Measurements from ENCODE around the gene DUSP2.

The DUSP2 gene

DNA sequence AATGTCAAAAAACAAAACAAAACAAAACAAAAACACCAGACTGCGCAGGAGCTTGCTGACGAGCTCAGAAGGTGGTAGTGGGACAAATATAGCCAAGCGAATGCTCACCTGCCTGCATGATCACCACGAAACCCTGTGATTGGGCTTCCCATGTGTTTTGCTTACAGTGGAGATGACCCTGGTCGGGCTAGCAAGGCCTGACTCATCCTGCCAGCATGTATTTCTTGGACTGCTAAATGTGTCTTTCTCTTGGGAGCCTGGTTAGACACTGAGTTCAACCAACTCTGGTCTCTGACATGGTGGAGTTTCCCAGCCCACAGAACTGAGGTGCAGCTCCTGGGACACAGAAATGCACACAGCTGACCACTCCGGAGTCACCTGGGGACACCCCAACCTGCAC lies 30.7 kb upstream of the DUSP2 start:
- Histone ChIP-seq H3K27me3 (no peaks in the 10 kb centered on the region), H3K36me3 (no peaks in the 10 kb centered on the region), H3K4me3 (ENCODE audit: low read depth, low read length) (no peak overlapping the region), H3K9me3 (no peaks in the 10 kb centered on the region), H3K4me1 (peaks cover 3% of the 10 kb centered on the region; the same call in 1 of the 2 replicates)
- TF ChIP-seq, protein P1, sequence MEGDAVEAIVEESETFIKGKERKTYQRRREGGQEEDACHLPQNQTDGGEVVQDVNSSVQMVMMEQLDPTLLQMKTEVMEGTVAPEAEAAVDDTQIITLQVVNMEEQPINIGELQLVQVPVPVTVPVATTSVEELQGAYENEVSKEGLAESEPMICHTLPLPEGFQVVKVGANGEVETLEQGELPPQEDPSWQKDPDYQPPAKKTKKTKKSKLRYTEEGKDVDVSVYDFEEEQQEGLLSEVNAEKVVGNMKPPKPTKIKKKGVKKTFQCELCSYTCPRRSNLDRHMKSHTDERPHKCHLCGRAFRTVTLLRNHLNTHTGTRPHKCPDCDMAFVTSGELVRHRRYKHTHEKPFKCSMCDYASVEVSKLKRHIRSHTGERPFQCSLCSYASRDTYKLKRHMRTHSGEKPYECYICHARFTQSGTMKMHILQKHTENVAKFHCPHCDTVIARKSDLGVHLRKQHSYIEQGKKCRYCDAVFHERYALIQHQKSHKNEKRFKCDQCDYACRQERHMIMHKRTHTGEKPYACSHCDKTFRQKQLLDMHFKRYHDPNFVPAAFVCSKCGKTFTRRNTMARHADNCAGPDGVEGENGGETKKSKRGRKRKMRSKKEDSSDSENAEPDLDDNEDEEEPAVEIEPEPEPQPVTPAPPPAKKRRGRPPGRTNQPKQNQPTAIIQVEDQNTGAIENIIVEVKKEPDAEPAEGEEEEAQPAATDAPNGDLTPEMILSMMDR (IDR thresholded peaks at IDR 0.05; ENCODE audit: low read depth, low read length): no peak
- no peak for DNase-seq

DNA sequence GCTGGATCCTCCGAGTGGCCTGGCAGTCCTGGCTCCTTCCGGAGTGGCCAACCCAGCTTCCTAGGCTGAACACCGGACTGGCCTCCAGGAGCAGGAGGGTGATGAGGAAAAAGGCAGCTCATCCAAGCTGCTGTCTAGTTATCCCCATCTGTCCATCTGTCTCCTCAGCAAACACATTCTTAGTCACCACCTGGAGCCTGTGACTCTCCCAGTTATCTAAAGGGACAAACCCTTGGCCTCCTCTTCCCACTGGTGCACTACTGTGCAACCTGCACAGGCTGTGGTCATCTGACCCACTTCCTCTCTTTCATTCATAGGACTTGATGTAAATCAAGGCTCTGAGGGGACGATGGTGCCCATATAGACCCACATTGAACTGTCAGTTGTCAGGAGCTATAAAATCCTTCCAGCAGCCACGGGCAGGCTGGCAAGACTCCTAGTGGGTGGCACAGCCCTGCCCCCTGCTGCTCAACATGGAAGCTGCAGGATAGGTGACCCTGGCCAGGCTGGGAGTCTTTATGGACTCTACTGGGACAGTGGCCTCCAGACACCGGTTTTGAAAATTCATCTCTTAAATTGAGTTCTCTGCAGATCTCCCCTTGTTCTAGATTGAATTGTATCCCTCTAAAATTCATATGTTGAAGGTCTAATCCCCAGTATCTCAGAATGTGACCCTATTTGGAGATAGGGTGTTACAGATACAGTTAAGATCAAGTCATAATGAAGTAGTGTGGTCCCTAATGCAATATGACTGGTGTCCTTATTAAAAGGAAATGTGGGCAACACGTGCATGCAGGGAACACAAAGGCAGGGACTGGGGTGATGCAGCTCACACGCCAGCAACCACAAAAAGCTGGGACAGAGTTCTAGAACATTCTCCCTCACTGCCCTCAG lies 29.3 kb upstream of the DUSP2 start:
- TF ChIP-seq, protein P1 (IDR thresholded peaks at IDR 0.05; ENCODE audit: low read depth, low read length): peak; percentile 81
- no peaks in the 10 kb centered on the region for H3K36me3 ChIP-seq
- H3K4me1 ChIP-seq: peaks cover 3% of the 10 kb centered on the region; the same call in 1 of the 2 replicates
- no peak overlapping the region for H3K4me3 ChIP-seq (ENCODE audit: low read depth, low read length)
- DNase-seq: peak; percentile 74
- no peaks in the 10 kb centered on the region for H3K27me3 ChIP-seq
- no peaks in the 10 kb centered on the region for H3K9me3 ChIP-seq

DNA sequence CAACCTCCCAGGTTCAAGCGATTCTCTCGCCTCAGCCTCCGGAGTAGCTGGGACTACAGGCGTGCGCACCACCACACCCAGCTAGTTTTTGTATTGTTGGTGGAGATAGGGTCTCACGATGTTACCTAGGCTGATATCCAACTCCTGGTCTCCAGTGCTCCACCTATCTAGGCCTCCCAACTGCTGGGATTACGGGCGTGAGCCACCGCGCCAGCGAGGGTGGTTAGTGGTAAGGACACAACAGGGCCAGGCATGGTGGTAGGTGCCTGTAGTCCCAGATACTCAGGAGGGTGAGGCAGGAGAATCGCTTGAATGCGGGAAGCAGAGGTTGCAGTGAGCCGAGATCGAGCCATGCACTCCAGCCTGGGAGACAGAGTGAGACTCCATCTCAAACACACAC lies 26.6 kb upstream of the DUSP2 start:
- Histone ChIP-seq H3K4me3 (ENCODE audit: low read depth, low read length) (no peak overlapping the region), H3K9me3 (no peaks in the 10 kb centered on the region), H3K27me3 (no peaks in the 10 kb centered on the region), H3K36me3 (no peaks in the 10 kb centered on the region), H3K4me1 (peaks cover 3% of the 10 kb centered on the region; the same call in 1 of the 2 replicates)
- TF ChIP-seq, protein P1 (IDR thresholded peaks at IDR 0.05; ENCODE audit: low read depth, low read length): no peak
- no peak for DNase-seq

DNA sequence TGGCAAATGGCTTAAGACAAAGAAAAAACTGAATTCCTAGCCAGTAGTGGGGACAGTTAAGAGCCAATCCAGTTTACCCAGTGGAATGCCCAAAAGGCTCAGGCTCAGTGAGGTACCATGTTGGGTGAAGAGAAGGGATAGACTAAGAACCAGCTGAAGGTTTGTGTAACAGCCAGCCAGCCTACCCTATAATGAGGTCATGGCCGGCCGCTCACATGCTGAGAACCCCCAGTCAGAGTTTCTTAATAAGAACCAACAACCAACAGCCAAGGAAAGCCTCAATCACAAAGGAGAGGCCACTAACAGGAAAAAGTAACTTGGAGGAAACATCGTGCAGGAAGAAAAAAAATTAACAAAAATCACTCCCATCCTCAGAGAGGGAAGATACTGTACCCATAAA lies 25.4 kb upstream of the DUSP2 start:
- TF ChIP-seq, protein P1 (IDR thresholded peaks at IDR 0.05; ENCODE audit: low read depth, low read length): no peak

DNA sequence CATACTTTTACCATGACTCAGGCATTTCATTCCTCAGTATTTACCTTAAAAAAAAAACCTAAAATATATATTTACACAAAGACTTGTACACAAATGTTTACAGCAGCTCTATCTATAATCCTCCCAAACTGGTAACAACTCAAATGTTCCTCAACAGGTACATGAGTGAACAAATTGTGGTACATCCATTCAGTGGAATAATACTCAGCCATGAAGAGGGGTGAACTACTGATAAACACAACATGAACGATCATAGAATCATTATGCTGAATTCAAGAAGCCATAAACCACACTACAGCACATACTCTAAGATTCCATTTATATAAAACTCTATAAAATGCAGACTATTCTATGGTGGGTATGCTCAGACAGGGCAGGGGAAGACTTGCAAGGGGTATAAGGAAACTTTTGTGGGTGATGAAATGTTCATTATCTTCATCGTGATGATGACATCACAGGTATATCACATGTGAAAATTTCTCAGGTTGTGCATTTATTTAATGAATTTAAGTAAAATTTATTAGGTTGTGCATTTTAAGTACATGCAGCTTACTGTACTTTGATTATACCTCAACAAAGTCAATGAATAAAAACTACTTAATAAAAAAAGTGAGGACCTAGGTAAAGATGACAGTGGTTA lies 24.7 kb upstream of the DUSP2 start:
- Histone ChIP-seq H3K27me3 (no peaks in the 10 kb centered on the region), H3K4me1 (peaks cover 3% of the 10 kb centered on the region; the same call in 1 of the 2 replicates), H3K36me3 (no peaks in the 10 kb centered on the region), H3K9me3 (no peaks in the 10 kb centered on the region), H3K4me3 (ENCODE audit: low read depth, low read length) (no peak overlapping the region)
- no peak for DNase-seq
- TF ChIP-seq, protein P1 (IDR thresholded peaks at IDR 0.05; ENCODE audit: low read depth, low read length): no peak

More for the DNA sequence above, 25.4 kb upstream of the DUSP2 start:
- H3K4me1 ChIP-seq: peaks cover 3% of the 10 kb centered on the region; the same call in 1 of the 2 replicates
- H3K4me3 ChIP-seq (ENCODE audit: low read depth, low read length): no peak overlapping the region
- no peak for DNase-seq
- no peaks in the 10 kb centered on the region for H3K9me3 ChIP-seq
- H3K27me3 ChIP-seq: no peaks in the 10 kb centered on the region
- H3K36me3 ChIP-seq: no peaks in the 10 kb centered on the region
